Tibial nerve (tissue), 4 donors: ENCODE measurements around the gene ZBTB20. TPM values are rescaled to one million over a fixed set of nuclear protein-coding genes. Genes with fewer than 3 reads are reported as not detected.

Experiments used
- DNase-seq, 2 donors: peaks; one replicate each; pipeline ENCODE4 v3.0.0-alpha.2; 2019; ENCODE audit warnings: low spot score in 2 of 2
- H3K27ac ChIP-seq, 4 donors: fragments of 200-600 bp; sonication (generic) in 3 of 4; one replicate each; pipeline ENCODE4 v1.5.1; 2017 to 2019; ENCODE audit warnings: mild to moderate bottlenecking in 1 of 4
- H3K27me3 ChIP-seq, 2 donors: fragments of 200-600 bp; sonication (generic) in 1 of 2; one replicate each; pipeline versions ENCODE4 v1.5.1 to v1.6.0; 2017 to 2019
- H3K36me3 ChIP-seq, 3 donors: fragments of 200-600 bp; sonication (generic); one replicate each; pipeline ENCODE4 v1.5.1; 2018 to 2019
- H3K4me1 ChIP-seq, 4 donors: fragments of 200-600 bp; sonication (generic) in 3 of 4; one replicate each; pipeline ENCODE4 v1.5.1; 2017 to 2019
- H3K4me3 ChIP-seq, 4 donors: fragments of 200-600 bp; sonication (generic) in 3 of 4; one replicate each; pipeline ENCODE4 v1.5.1; 2017 to 2019; ENCODE audit warnings: mild to moderate bottlenecking in 1 of 4, moderate library complexity in 1 of 4
- H3K9me3 ChIP-seq, 4 donors: fragments of 200-600 bp; sonication (generic) in 3 of 4; one replicate each; pipeline ENCODE4 v1.5.1; 2017 to 2019
- EP300 ChIP-seq, 2 donors: sonication (generic); formaldehyde crosslinking; IDR thresholded peaks; one replicate each; pipeline ENCODE4 v1.6.1; 2017; ENCODE audit warnings: antibody characterized with exemption in 2 of 2, mild to moderate bottlenecking in 1 of 2
- POLR2A ChIP-seq, 2 donors: fragments of 450-650 bp; IDR thresholded peaks; one replicate each; pipeline ENCODE4 v1.6.1; 2017; ENCODE audit warnings: antibody characterized with exemption in 2 of 2, mild to moderate bottlenecking in 2 of 2, moderate library complexity in 2 of 2
- WGBS, 2 donors: methylation state at CpG; one replicate each; pipeline ENCODE4 v1.1.5; 2018; 5-methylcytosine and 5-hydroxymethylcytosine counted together
- total RNA-seq, 4 donors: library from RNA; depleted of rRNA; stranded (reverse); fragments of >200 nt; gene quantifications; one replicate each; pipeline ENCODE4 v1.1.0, GENCODE V29; 2016
- TF ChIP-seq, protein P1 (sequence below), 5 experiments: fragments of 200-600 bp in 3 of 5; fragments of 450-650 bp in 2 of 5; sonication (generic) in 3 of 5; IDR thresholded peaks; one replicate each; pipeline ENCODE4 v1.5.1; 2016 to 2019; ENCODE audit warnings: antibody characterized with exemption in 5 of 5, mild to moderate bottlenecking in 3 of 5, moderate library complexity in 2 of 5

Gene ZBTB20
- total RNA-seq, 4 donors from 2014 or later, result 63.3 to 127 (median 102) TPM

DNA sequence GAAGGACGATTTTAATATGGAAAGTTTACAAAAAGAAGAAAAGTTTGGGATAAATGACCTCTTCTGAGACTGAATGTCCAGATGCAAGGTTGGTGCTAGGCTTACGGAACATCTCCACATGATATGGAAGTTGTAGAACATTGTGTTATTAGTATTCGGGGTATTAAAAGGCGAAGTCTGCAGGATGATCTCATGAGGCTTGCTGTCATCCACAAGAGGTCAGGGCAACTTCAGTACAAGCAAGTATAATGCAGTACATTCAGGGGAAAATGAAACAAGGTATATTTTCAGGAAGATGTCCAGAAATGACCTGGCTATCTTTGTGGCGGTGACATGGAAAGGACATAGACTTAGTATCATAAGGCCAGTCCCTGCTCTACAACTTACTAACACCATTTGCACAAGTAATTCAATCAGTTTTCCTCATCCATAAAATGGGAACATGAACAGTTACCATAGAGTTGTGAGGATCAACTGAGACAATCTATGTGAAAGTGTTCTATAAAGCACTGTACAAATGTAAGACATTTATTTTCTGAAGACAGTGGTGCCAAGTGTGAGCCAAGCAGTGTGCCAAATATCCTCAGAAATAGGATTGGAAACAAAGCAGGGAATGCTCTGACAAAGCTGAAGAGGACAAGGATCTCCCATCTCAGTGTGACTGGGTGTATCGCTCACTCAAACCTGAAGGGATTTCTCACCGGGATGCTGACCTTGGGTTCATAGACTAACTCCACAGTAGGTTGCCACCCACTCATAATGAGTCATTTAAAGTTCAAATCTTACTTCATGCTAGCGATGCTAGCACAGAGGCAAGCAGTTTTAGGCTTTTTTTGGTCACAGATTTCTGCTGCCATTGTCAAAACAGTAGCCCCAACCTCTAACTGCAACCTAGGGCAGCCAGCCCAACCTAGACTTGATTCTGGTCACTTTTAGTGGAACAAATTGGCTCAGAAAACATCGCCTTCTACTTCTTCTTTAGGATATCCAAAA is 735.0 kb downstream of the ZBTB20 start:
- H3K27ac ChIP-seq, result peak overlapping the region in 3 of 4 donors; percentile 12 to 70 (median 70)
- DNase-seq, result no peak
- H3K4me3 ChIP-seq, result no peak overlapping the region
- TF ChIP-seq POLR2A (IDR thresholded peaks at IDR 0.05), result no peak
- 40 to 42% methylated on average over 9 of the region's 9 CpGs for WGBS, 2 donors
- peaks cover 0 to 86% (median 21%) of the 10 kb centered on the region in 4 donors for H3K4me1 ChIP-seq
- no peaks in the 10 kb centered on the region for H3K27me3 ChIP-seq
- H3K9me3 ChIP-seq, result no peaks in the 10 kb centered on the region
- no peaks in the 10 kb centered on the region for H3K36me3 ChIP-seq

GRCh38 chr3:114411190-114411668 is 735.9 kb downstream of the ZBTB20 start:
- Histone ChIP-seq H3K27me3 (no peaks in the 10 kb centered on the region), H3K36me3 (no peaks in the 10 kb centered on the region), H3K9me3 (no peaks in the 10 kb centered on the region), H3K4me1 (peaks cover 0 to 88% (median 22%) of the 10 kb centered on the region in 4 donors), H3K27ac (peak overlapping the region in 3 of 4 donors; percentile 12 to 70 (median 70)), H3K4me3 (no peak overlapping the region)
- WGBS, 2 donors, result 23 to 26% methylated on average over 3 of the region's 3 CpGs
- DNase-seq, result no peak
- TF ChIP-seq EP300 (IDR thresholded peaks at IDR 0.05) (no peak), POLR2A (IDR thresholded peaks at IDR 0.05) (no peak)
- TF ChIP-seq, protein P1, sequence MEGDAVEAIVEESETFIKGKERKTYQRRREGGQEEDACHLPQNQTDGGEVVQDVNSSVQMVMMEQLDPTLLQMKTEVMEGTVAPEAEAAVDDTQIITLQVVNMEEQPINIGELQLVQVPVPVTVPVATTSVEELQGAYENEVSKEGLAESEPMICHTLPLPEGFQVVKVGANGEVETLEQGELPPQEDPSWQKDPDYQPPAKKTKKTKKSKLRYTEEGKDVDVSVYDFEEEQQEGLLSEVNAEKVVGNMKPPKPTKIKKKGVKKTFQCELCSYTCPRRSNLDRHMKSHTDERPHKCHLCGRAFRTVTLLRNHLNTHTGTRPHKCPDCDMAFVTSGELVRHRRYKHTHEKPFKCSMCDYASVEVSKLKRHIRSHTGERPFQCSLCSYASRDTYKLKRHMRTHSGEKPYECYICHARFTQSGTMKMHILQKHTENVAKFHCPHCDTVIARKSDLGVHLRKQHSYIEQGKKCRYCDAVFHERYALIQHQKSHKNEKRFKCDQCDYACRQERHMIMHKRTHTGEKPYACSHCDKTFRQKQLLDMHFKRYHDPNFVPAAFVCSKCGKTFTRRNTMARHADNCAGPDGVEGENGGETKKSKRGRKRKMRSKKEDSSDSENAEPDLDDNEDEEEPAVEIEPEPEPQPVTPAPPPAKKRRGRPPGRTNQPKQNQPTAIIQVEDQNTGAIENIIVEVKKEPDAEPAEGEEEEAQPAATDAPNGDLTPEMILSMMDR (IDR thresholded peaks at IDR 0.05), result no peak

DNA sequence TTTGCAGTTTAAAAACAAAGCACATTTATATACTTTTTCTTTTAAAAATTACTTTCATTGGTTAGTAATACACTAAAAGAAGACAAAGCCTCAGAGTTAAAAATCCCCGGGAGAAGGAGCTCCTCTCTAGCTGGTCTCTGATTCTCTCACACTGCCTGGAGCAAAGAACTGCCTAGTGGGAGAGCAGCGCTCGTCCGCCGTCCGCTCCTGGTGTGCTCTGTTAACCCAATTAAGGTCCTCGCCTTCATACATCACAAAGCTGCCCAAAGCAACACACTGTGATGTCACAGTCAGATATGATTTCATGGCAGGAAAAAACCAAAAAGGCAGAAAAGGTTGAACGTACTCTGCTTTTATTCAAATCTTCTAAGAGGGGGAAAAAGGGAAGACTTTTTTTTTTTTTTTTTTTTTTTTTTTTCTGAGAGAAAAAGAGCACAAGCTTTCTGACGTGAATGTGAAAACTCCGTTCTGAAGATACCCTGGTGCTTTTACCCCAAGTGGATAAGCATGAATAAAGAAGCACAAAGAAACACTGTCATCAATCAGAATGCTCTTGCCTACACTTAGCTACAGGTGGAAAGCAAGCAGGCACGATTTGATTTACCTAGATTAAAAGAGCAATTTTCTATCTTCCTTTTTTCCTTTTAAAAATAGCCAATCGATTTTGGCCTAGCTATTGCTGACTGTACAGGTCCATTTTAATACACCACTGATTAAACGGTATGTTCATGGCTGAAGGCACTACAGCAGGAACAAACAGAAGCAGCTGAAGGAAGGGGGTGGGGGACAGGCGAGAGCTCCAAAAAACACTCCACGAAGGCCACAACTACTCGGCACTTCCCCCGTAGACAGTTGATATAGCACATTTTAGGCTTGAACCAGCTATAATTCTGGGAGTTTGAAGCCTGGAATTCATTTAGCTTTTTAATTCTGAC is 738.1 kb downstream of the ZBTB20 start:
- TF ChIP-seq, protein P1 (IDR thresholded peaks at IDR 0.05), result no peak
- TF ChIP-seq EP300 (IDR thresholded peaks at IDR 0.05) (no peak), POLR2A (IDR thresholded peaks at IDR 0.05) (no peak)
- Histone ChIP-seq H3K27ac (peak overlapping the region in 2 of 4 donors; percentile 70), H3K4me1 (peaks cover 0 to 95% (median 30%) of the 10 kb centered on the region in 4 donors), H3K36me3 (no peaks in the 10 kb centered on the region), H3K27me3 (no peaks in the 10 kb centered on the region), H3K4me3 (no peak overlapping the region), H3K9me3 (no peaks in the 10 kb centered on the region)
- 49 to 50% methylated on average over 17 of the region's 17 CpGs for WGBS, 2 donors
- no peak for DNase-seq

DNA sequence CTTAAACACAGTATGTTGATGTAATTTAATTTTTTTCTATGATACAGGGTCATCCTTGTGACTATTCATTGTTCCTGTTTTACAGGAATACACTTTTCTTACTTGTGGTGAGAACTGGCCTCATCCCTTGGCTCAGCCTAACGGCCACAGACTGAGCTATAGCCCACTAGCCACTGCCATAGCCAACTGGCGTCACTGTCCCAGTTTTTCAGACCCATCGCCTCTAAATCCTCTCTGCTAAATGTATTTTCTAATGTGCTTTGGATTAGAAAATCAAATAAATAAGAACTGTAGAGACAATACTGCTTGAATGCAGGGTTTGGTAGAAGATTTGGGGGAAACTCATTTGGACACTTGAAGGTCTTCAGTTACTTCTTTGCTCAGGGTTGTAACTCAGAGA is 740.2 kb downstream of the ZBTB20 start:
- DNase-seq, result no peak
- peak overlapping the region in 3 of 4 donors; percentile 12 to 58 (median 20) for H3K27ac ChIP-seq
- no peaks in the 10 kb centered on the region for H3K27me3 ChIP-seq
- 79 to 90% methylated on average over 3 of the region's 3 CpGs for WGBS, 2 donors
- TF ChIP-seq, protein P1 (IDR thresholded peaks at IDR 0.05), result no peak
- TF ChIP-seq EP300 (IDR thresholded peaks at IDR 0.05), result no peak
- no peak for TF ChIP-seq POLR2A (IDR thresholded peaks at IDR 0.05)
- peaks cover 0 to 83% (median 25%) of the 10 kb centered on the region in 4 donors for H3K4me1 ChIP-seq
- H3K4me3 ChIP-seq, result no peak overlapping the region
- no peaks in the 10 kb centered on the region for H3K9me3 ChIP-seq
- H3K36me3 ChIP-seq, result no peaks in the 10 kb centered on the region

DNA sequence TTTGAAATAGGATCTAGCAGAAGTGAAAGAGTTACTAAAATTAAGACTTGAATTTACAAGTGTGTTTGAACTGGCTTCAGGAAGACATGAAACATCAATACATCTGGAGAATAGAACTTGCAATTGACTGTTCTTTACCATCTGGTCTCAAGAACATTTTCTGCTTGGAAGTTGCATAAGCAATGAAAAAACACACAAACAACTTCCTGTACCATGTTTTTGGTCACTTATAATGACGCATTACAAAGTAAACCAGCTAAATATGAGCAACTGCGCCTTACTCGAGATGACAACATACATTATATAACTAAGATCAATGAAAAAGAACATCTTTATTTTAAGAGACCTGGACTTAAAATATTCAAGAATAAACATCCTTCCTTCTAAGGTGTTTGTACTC is 740.8 kb downstream of the ZBTB20 start:
- Histone ChIP-seq H3K36me3 (no peaks in the 10 kb centered on the region), H3K27ac (peak overlapping the region in 2 of 4 donors; percentile 43 to 58), H3K9me3 (no peaks in the 10 kb centered on the region), H3K4me3 (no peak overlapping the region), H3K4me1 (peaks cover 0 to 82% (median 21%) of the 10 kb centered on the region in 4 donors), H3K27me3 (no peaks in the 10 kb centered on the region)
- no peak for TF ChIP-seq POLR2A (IDR thresholded peaks at IDR 0.05)
- peak in 1 of 2 donors; percentile 22 for TF ChIP-seq EP300 (IDR thresholded peaks at IDR 0.05)
- TF ChIP-seq, protein P1 (IDR thresholded peaks at IDR 0.05), result no peak
- 77 to 79% methylated on average over 3 of the region's 3 CpGs for WGBS, 2 donors
- DNase-seq, result no peak
